ENCODE measurements around the gene ZMIZ1.

ZMIZ1 gene

DNA sequence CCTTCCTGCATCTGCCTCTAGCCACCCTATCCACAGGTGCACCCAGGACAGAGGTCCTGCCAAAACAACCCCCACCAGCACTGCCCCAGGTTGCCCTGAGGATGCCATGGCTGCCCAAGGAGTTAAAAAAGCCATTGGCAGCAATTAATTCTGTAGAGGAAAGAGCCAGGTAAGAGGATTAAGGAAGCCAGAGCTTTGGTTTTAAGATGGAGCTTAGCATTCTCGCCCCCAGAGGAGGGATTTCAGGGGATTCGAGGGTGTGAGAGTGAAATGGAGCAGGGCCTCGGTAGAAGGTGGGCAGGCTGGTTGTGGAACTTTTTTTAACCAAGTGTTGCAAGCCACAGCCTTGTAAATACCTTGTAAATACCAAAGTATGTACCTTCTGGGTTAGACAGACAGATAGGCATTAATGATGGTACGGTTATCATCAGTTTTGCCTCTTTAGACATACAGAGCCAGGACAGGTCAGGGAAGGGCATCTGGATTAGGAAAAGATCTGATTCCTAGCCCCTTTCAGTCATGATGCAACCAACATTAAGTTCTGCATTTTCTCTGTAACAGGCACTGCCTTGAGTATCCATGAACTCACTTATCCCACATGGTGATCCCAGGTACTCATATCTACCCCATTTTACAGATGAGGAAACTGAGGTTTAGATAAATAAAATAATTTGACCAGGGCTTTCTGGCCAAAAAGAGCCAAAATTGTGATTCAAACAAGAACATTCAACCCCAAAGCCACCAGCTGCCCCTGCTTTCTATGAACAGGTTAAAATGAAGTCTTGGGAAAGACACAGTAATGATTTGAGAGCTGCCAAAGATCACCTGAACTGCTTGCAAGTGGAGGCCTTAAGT, 157.9 kb downstream of the ZMIZ1 start:
- no peak for DNase-seq (ENCODE audit: low read depth)
- H3K4me3 ChIP-seq (ENCODE audit: control insufficient read depth, low read depth, low read length): no peak overlapping the region
- TF ChIP-seq, protein P1, sequence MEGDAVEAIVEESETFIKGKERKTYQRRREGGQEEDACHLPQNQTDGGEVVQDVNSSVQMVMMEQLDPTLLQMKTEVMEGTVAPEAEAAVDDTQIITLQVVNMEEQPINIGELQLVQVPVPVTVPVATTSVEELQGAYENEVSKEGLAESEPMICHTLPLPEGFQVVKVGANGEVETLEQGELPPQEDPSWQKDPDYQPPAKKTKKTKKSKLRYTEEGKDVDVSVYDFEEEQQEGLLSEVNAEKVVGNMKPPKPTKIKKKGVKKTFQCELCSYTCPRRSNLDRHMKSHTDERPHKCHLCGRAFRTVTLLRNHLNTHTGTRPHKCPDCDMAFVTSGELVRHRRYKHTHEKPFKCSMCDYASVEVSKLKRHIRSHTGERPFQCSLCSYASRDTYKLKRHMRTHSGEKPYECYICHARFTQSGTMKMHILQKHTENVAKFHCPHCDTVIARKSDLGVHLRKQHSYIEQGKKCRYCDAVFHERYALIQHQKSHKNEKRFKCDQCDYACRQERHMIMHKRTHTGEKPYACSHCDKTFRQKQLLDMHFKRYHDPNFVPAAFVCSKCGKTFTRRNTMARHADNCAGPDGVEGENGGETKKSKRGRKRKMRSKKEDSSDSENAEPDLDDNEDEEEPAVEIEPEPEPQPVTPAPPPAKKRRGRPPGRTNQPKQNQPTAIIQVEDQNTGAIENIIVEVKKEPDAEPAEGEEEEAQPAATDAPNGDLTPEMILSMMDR (conservative IDR thresholded peaks at IDR 0.05; ENCODE audit: control insufficient read depth, insufficient read depth, low read depth, low read length): no peak

DNA sequence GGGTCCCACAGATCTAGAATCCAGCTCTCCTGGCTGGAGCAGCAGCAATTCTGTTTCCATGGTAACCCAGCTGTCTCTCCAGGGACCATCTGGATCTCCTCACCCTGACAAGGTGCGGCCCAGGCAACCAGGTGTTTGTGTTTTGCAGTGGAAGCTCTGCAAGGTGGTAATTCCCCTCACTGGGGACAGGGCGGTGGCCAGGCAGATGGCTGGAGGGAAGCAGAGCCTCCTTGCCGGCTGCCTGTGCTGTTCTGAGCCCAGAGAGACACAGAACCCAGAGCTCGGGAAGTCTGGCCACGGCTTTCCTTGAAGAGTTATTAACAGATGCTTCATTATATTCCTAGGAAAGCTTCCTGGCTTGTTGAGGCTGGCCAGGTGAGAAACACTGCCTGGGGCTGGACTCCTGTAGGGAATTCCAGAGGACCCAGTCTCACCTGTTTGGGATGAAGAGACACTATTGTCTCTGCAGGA, 160.3 kb downstream of the ZMIZ1 start:
- H3K4me3 ChIP-seq (ENCODE audit: control insufficient read depth, low read depth, low read length): no peak overlapping the region
- DNase-seq (ENCODE audit: low read depth): no peak
- TF ChIP-seq, protein P1 (conservative IDR thresholded peaks at IDR 0.05; ENCODE audit: control insufficient read depth, insufficient read depth, low read depth, low read length): no peak

DNA sequence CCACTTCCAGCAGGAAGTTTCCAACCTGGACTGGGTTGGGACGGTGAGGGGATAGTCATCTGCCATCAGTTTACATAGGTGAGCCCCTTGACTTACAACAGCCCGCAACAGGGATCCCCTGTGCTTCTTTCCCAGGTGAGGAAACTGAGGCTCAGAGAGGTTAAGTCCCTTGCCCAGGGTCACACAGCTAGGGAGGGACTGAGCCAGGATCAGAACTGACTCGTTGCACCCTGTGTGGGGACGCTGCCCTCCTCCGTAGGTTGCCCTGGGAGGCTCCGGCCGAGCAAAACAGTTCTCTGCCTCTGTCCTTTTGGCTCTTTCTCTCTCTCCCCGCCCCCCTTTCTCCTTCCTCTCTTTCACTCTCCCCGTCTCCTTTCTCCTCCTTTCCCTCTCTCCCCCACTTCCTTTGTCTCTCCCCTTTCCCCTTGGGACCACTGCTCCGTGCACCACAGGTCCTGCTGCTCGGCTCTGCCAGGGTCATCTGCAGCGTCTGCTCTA, 161.1 kb downstream of the ZMIZ1 start:
- TF ChIP-seq, protein P1 (conservative IDR thresholded peaks at IDR 0.05; ENCODE audit: control insufficient read depth, insufficient read depth, low read depth, low read length): no peak
- no peak for DNase-seq (ENCODE audit: low read depth)
- H3K4me3 ChIP-seq (ENCODE audit: control insufficient read depth, low read depth, low read length): no peak overlapping the region

DNA sequence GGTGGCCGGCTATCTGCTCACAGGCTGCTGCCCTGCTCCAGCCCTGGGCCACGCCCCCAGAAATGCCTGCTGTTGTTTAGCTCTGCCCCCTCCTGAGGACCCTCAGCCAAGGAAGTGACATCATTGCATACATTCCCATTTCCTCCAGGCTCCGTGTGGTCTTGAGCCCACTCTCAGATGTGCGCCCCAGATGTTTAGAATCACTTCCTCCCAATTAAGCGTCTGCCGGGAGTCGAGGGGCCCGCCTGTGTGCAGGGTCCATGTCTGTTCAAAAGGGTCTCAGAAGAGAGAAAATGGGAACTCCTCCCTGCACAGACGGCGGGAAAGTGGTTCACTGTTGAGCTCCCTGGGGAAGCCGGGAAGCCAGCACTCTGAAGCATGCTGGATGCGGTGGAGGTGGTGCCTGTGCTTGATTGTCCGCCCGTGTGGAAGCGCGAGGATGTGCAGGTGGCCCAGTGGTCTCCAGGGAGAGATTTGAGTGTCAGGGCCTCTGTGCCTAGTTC, 161.6 kb downstream of the ZMIZ1 start:
- TF ChIP-seq, protein P1 (conservative IDR thresholded peaks at IDR 0.05; ENCODE audit: control insufficient read depth, insufficient read depth, low read depth, low read length): no peak
- DNase-seq (ENCODE audit: low read depth): no peak
- no peak overlapping the region for H3K4me3 ChIP-seq (ENCODE audit: control insufficient read depth, low read depth, low read length)

DNA sequence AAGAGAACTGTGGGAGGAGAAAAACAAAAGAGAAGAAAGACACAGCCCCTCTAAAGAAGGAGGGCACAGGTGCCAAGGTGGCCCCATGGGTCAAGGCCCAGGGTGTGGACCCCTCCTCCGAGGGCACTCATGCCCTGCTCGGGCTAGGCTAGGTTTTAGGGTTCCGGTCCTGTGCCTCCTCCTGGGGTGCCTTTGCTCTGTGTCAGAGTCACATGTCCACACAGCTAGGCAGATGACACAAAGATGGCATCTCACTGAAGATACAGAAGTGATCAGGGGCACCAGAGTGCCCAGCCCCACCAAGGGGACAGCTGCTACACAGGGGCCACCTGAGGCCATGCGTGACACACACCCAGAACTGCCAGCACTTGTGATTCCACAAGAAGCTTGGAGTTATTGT, 162.1 kb downstream of the ZMIZ1 start:
- no peak overlapping the region for H3K4me3 ChIP-seq (ENCODE audit: control insufficient read depth, low read depth, low read length)
- TF ChIP-seq, protein P1 (conservative IDR thresholded peaks at IDR 0.05; ENCODE audit: control insufficient read depth, insufficient read depth, low read depth, low read length): no peak
- no peak for DNase-seq (ENCODE audit: low read depth)

DNA sequence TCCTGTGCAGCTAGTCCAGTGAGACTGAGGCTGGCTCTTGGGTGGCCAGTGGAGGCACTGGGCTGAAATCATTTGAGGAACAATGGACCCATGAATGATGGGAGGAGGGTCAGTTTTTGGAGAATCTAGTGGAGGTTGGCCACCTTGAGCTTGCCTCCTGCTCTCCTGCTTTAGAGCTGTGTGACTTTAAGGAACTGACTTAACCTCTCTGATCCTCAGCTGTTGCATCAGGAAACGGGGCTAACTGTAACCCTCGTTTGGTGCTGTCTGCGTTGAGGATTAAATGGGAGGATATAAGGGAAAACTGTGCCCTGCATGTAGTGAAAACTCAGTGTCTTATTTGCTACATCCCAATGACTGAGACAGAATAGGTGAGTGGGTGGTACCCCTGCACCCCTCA, 163.1 kb downstream of the ZMIZ1 start:
- H3K4me3 ChIP-seq (ENCODE audit: control insufficient read depth, low read depth, low read length): no peak overlapping the region
- TF ChIP-seq, protein P1 (conservative IDR thresholded peaks at IDR 0.05; ENCODE audit: control insufficient read depth, insufficient read depth, low read depth, low read length): no peak
- DNase-seq (ENCODE audit: low read depth): no peak
